Activated T-helper 1 cell treated with anti-CD3 and anti-CD28 coated beads, Interleukin-12 subunit alpha, Interleukin-12 subunit beta, Interleukin-2, Interleukin-4 antibody, amounts not matched to agents 30 ng/mL and 10 ng/mL and 1 ng/mL, durations not matched to agents 14 hours and 24 hours and 36 hours (primary cell): ENCODE results near the gene MICOS13. TPM values are rescaled to one million over a fixed set of nuclear protein-coding genes. Genes with fewer than 3 reads are reported as not detected.
"Not testable (repeated sequence)": the region's sequence is repeated elsewhere in the genome, so short reads cannot be mapped to it uniquely, and the experiment has no call there.

ENCODE experiments used
- DNase-seq: peaks from one replicate; pipeline ENCODE4 v3.0.0; 2021; ENCODE audit warnings: low spot score
- H3K27ac Mint-ChIP-seq: one replicate; pipeline ENCODE4 v1.8.0; 2021; ENCODE audit warnings: mild to moderate bottlenecking, mixed read lengths
- H3K27me3 Mint-ChIP-seq: one replicate; pipeline ENCODE4 v1.8.0; 2022; ENCODE audit warnings: mild to moderate bottlenecking, moderate library complexity, mixed read lengths; ENCODE audit not compliant: insufficient read depth
- H3K36me3 Mint-ChIP-seq: one replicate; pipeline ENCODE4 v1.8.0; 2021; ENCODE audit warnings: low read depth, mixed read lengths
- H3K4me1 Mint-ChIP-seq: one replicate; pipeline ENCODE4 v1.8.0; 2021; ENCODE audit warnings: low read depth, mixed read lengths
- H3K4me3 Mint-ChIP-seq: one replicate; pipeline ENCODE4 v1.8.0; 2021; ENCODE audit warnings: mild to moderate bottlenecking, moderate library complexity, mixed read lengths
- H3K9me3 Mint-ChIP-seq: one replicate; pipeline ENCODE4 v1.8.0; 2021; ENCODE audit warnings: mixed read lengths
- intact Hi-C: fragments of 100-400 bp; cut with micrococcal nuclease; formaldehyde crosslinking; loops from one replicate; pipeline ENCODE4 v1.15.1; 2024
- total RNA-seq: library from RNA; stranded (reverse); gene quantifications from 2 replicates; pipeline ENCODE4 v1.2.3, GENCODE V29; 2022

Gene MICOS13
- total RNA-seq, 1 donor from 2014 or later: 60.6 TPM

GRCh38 chr19:5711025-5711424 lies 30.7 kb upstream of the MICOS13 start:
- peaks cover 4% of the 10 kb centered on the region for H3K4me1 Mint-ChIP-seq
- no peak for DNase-seq
- H3K27me3 Mint-ChIP-seq: no peaks in the 10 kb centered on the region
- no peaks in the 10 kb centered on the region for H3K9me3 Mint-ChIP-seq
- no peak overlapping the region for H3K4me3 Mint-ChIP-seq
- intact Hi-C loops: no loop called here
- H3K27ac Mint-ChIP-seq: no peak overlapping the region
- peaks cover 26% of the 10 kb centered on the region for H3K36me3 Mint-ChIP-seq

GRCh38 chr19:5707576-5708575 lies 27.6 kb upstream of the MICOS13 start:
- Mint-ChIP-seq H3K27ac (no peak overlapping the region), H3K9me3 (no peaks in the 10 kb centered on the region), H3K27me3 (no peaks in the 10 kb centered on the region), H3K4me3 (no peak overlapping the region), H3K4me1 (no peaks in the 10 kb centered on the region), H3K36me3 (peaks cover 20% of the 10 kb centered on the region)
- no peak for DNase-seq
- intact Hi-C loops: no loop called here

DNA sequence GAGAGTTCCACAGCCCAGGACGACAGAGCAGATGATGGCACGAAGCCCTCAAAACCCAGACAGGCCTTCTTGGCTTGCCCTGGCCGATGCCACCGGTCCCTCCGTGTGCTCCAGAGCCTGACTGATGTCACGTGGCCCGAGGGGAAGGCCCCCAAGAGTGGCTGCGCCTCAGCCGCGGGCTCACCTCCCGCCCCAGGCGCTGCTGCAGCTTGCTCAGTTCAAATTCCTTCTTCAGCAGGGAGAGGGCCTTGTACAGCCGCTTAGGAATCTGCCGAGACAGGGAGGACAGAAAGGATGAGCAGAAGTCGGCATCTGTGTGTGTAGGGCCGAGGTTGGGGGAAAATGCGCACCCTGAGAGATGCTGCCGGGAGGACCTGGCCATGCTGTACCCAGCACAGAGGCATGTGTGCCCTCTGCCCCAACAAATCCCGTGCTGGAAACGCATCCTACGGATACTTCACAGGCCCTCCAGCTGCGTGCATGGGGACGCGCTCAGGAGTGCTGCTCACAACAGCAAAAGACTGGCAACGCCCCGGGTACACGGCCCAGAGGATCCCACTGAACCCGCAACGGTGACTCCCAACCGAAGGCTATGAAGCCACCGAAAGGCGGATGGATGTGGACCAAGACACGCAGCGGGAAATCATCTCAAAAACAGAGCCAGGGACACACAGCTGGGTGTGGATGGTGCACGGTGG lies 26.7 kb upstream of the MICOS13 start:
- H3K4me1 Mint-ChIP-seq: no peaks in the 10 kb centered on the region
- H3K4me3 Mint-ChIP-seq: no peak overlapping the region
- H3K27me3 Mint-ChIP-seq: no peaks in the 10 kb centered on the region
- DNase-seq: no peak
- peaks cover 16% of the 10 kb centered on the region for H3K36me3 Mint-ChIP-seq
- no peaks in the 10 kb centered on the region for H3K9me3 Mint-ChIP-seq
- intact Hi-C loops: no loop called here
- H3K27ac Mint-ChIP-seq: no peak overlapping the region

DNA sequence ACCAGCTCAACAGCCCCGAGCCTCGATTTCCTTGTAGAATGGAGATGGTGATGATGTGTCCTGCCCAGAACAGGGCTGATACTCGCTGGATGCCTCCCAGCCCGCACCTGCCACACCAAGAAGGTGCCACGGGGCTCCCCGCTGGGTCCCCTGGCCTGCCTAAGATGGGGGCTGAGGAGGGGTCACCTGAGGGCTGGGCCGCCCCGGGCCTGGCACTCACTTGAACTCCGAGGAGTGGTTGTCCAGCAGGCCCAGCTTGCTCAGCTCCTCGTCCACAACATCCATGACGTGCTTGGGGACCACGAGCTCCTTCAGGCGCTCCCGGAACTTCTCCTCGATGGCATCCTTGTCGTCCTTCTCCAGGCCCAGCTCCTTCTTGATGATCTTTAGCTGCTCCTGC lies 25.2 kb upstream of the MICOS13 start:
- Mint-ChIP-seq H3K9me3 (no peaks in the 10 kb centered on the region), H3K4me3 (no peak overlapping the region), H3K36me3 (peaks cover 25% of the 10 kb centered on the region), H3K27me3 (no peaks in the 10 kb centered on the region), H3K27ac (no peak overlapping the region), H3K4me1 (no peaks in the 10 kb centered on the region)
- no peak for DNase-seq
- intact Hi-C loops: no loop called here

GRCh38 chr19:5703819-5704818 lies 23.8 kb upstream of the MICOS13 start:
- no peak for DNase-seq
- H3K27ac Mint-ChIP-seq: no peak overlapping the region
- peaks cover 29% of the 10 kb centered on the region for H3K36me3 Mint-ChIP-seq
- H3K9me3 Mint-ChIP-seq: no peaks in the 10 kb centered on the region
- no peak overlapping the region for H3K4me3 Mint-ChIP-seq
- H3K27me3 Mint-ChIP-seq: no peaks in the 10 kb centered on the region
- no peaks in the 10 kb centered on the region for H3K4me1 Mint-ChIP-seq
- intact Hi-C loops: no loop called here

- H3K4me3 Mint-ChIP-seq: not testable (repeated sequence)
Measured at GRCh38 chr19:5702053-5702410, 21.7 kb upstream of the MICOS13 start.

DNA sequence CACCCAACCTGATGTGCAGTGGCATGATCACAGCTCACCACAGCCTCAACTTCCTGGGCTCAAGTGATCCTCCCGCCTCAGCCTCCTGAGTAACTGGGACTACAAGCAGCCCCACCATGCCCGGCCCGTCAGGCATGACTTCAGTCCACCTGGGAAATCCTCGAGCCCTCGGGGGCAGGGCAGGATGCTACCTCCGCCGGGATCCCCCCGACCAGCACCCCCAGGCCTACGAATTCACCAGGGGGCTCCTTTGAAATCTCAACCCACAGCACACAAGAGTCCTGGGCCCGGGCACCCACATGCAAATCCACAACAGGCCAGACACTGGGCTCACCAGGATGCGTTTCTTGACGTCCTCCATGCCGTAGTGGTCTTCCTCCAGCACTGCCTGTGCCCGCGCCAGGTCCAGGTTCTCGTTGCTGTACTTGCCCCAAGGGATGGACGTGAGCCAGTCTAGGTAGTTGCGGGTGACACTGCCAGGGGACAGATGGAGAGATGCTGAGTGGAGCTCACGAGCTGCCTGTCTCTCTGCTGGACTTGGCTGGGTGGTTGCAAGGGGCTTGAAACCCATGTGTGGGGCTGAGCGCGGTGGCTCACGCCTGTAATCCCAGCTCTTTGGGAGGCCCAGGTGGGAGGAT lies 20.3 kb upstream of the MICOS13 start:
- Mint-ChIP-seq H3K4me1 (no peaks in the 10 kb centered on the region), H3K4me3 (no peak overlapping the region), H3K9me3 (no peaks in the 10 kb centered on the region), H3K27ac (no peak overlapping the region), H3K36me3 (peaks cover 37% of the 10 kb centered on the region), H3K27me3 (no peaks in the 10 kb centered on the region)
- no peak for DNase-seq
- intact Hi-C loops: no loop called here

More at GRCh38 chr19:5702053-5702410, 21.7 kb upstream of the MICOS13 start:
- H3K4me1 Mint-ChIP-seq, intact Hi-C loops, H3K27me3 Mint-ChIP-seq, H3K9me3 Mint-ChIP-seq, DNase-seq, H3K27ac Mint-ChIP-seq: not testable (repeated sequence)
- peaks cover 33% of the 10 kb centered on the region for H3K36me3 Mint-ChIP-seq

DNA sequence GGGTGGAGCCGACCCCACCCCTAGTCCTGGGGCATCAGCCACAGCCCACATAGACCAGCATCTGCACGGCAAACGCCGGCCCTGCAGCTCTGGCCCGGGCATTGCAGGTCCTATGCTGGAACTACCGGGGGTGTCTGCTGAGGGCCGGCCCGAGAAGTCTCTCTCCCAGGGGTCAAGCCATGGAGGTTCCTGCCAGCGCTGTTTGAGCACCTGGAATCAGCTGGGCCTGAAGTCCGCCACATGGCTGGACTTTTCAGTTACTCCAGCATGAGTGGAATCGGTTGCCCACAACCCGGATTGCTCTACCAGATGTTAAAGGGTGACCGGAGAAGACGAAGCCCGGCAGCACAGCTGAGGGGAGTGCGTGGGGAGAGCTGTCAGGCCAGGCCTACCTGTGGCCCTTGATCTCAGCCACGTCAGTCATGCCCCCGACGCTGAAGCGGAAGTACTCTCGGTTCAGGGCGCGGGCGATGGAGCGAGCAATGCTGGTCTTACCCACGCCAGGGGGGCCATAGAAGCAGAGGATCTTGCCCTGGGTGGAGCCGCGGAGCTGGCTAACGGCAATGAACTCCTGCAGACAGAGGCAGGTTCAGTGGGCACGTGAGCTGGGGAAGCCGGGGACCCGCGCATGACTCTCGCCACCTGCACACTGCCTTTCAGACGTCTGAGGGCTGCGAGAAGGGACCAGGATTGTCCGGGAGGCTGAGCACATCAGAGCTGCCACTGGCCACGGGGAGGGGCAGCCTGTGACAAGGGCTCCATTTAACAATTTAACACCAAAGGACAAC lies 18.5 kb upstream of the MICOS13 start:
- H3K36me3 Mint-ChIP-seq: peaks cover 48% of the 10 kb centered on the region
- H3K27ac Mint-ChIP-seq: no peak overlapping the region
- intact Hi-C loops: no loop called here
- H3K4me3 Mint-ChIP-seq: no peak overlapping the region
- no peaks in the 10 kb centered on the region for H3K4me1 Mint-ChIP-seq
- H3K9me3 Mint-ChIP-seq: no peaks in the 10 kb centered on the region
- H3K27me3 Mint-ChIP-seq: no peaks in the 10 kb centered on the region
- no peak for DNase-seq

DNA sequence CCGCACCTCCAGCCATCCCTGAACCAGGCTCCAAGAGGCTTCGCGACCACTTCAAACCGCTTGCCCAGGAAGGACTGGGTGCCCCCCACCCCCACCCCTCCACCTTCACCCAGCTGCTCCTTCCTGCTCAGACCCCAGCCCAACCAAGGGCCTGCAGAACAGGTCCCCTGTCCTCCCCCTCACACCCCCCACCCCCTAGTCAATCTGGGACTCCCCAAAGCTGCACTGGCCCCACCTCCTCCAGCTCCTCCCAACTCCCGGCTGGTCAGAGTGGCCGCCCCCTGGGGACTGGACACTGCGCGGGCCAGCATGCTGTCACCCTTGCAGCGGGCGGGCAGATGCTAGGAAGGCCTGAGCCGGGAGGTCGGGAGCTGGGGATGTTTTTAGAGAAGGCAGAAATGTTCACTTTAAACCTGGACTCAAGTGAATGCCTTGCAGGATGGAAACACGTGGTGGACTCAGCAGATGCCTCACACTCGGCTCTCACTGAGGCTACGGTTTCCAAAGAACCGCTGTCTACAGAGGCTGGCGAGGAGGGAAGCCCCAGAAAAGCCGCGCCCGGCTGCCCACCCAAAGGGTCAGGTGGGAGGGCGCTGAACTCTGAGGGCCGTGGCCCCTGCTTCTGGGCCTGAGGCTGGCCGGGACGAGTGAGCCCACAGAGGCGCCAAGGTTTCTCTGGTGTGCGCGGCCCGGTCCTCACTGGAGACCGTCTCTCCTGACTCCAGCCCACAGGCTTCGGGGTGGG lies 17.7 kb upstream of the MICOS13 start:
- peaks cover 44% of the 10 kb centered on the region for H3K36me3 Mint-ChIP-seq
- no peak for DNase-seq
- H3K9me3 Mint-ChIP-seq: no peaks in the 10 kb centered on the region
- no peaks in the 10 kb centered on the region for H3K4me1 Mint-ChIP-seq
- H3K27ac Mint-ChIP-seq: no peak overlapping the region
- intact Hi-C loops: no loop called here
- no peaks in the 10 kb centered on the region for H3K27me3 Mint-ChIP-seq
- no peak overlapping the region for H3K4me3 Mint-ChIP-seq

GRCh38 chr19:5697022-5697889 lies 16.9 kb upstream of the MICOS13 start:
- no peaks in the 10 kb centered on the region for H3K27me3 Mint-ChIP-seq
- DNase-seq: no peak
- intact Hi-C loops: no loop called here
- H3K27ac Mint-ChIP-seq: no peak overlapping the region
- H3K36me3 Mint-ChIP-seq: peaks cover 51% of the 10 kb centered on the region
- no peaks in the 10 kb centered on the region for H3K9me3 Mint-ChIP-seq
- peaks cover under 1% of the 10 kb centered on the region for H3K4me1 Mint-ChIP-seq
- H3K4me3 Mint-ChIP-seq: no peak overlapping the region
